NCI-H510A treated with DMSO at 0.1 percent for 48 hours (cell line): Measurements from ENCODE around the gene SLC37A1.

Experiments used
- DNase-seq: peaks from one replicate; lab custom pipeline; 2025; lab: John Stamatoyannopoulos, UW

Gene SLC37A1

GRCh38 chr21:42479582-42479981 lies 34.1 kb upstream of the SLC37A1 start:
- DNase-seq = no peak

GRCh38 chr21:42480736-42481135 lies 32.9 kb upstream of the SLC37A1 start:
- no peak for DNase-seq

GRCh38 chr21:42481169-42481568 lies 32.5 kb upstream of the SLC37A1 start:
- DNase-seq = no peak

- no peak for DNase-seq
Observed at GRCh38 chr21:42484966-42485365, 28.7 kb upstream of the SLC37A1 start.

GRCh38 chr21:42486072-42486471 lies 27.6 kb upstream of the SLC37A1 start:
- DNase-seq = no peak

- DNase-seq = no peak
Observed at GRCh38 chr21:42486531-42486930, 27.1 kb upstream of the SLC37A1 start.

GRCh38 chr21:42489006-42489563 lies 24.6 kb upstream of the SLC37A1 start:
- no peak for DNase-seq

- no peak for DNase-seq
Observed at GRCh38 chr21:42489991-42490390, 23.7 kb upstream of the SLC37A1 start.

GRCh38 chr21:42490720-42491119 lies 22.9 kb upstream of the SLC37A1 start:
- DNase-seq = no peak

- DNase-seq = no peak
Observed at GRCh38 chr21:42491328-42491727, 22.3 kb upstream of the SLC37A1 start.

GRCh38 chr21:42492201-42492600 lies 21.5 kb upstream of the SLC37A1 start:
- DNase-seq = no peak

- no peak for DNase-seq
Observed at GRCh38 chr21:42493109-42494060, 20.3 kb upstream of the SLC37A1 start.

- DNase-seq = no peak
Observed at GRCh38 chr21:42495027-42495426, 18.6 kb upstream of the SLC37A1 start.

- peak; percentile 67 for DNase-seq
Observed at GRCh38 chr21:42495765-42496119, 17.9 kb upstream of the SLC37A1 start.

- peak; percentile 98 for DNase-seq
Observed at GRCh38 chr21:42496120-42496838, 17.4 kb upstream of the SLC37A1 start, which contains the start of gene RSPH1. Gene RSPH1 (minus strand): TSS chr21:42496224. CDS start chr21:42496186, 38 bp downstream.

- no peak for DNase-seq
Observed at GRCh38 chr21:42496839-42497202, 16.8 kb upstream of the SLC37A1 start.

- no peak for DNase-seq
Observed at GRCh38 chr21:42498012-42498411, 15.6 kb upstream of the SLC37A1 start.

- DNase-seq = no peak
Observed at GRCh38 chr21:42499444-42500112, 14.1 kb upstream of the SLC37A1 start.

- DNase-seq = no peak
Observed at GRCh38 chr21:42500225-42500624, 13.4 kb upstream of the SLC37A1 start.

- no peak for DNase-seq
Observed at GRCh38 chr21:42500736-42501135, 12.9 kb upstream of the SLC37A1 start.

- no peak for DNase-seq
Observed at GRCh38 chr21:42503711-42504110, 9.9 kb upstream of the SLC37A1 start.

GRCh38 chr21:42505090-42505726 lies 8.4 kb upstream of the SLC37A1 start:
- no peak for DNase-seq
